Spleen (tissue), 11 donors: ENCODE data around the gene NOBOX. TPM values are rescaled to one million over a fixed set of nuclear protein-coding genes. Genes with fewer than 3 reads are reported as not detected.
"Not testable (repeated sequence)": the region's sequence is repeated elsewhere in the genome, so short reads cannot be mapped to it uniquely, and the experiment has no call there.

Experiments
- DNase-seq: peaks from one replicate; pipeline ENCODE4 v3.0.0-alpha.2; 2020
- H3K27ac ChIP-seq, 8 donors: fragments of 200-600 bp; sonication (generic) in 7 of 8; 1 replicate in 4 of 8; 2 replicates in 4 of 8; pipeline versions ENCODE4 v1.5.0 to v1.8.0; 2016 to 2021; ENCODE audit warnings: inconsistent platforms in 4 of 8, mild to moderate bottlenecking in 4 of 8, moderate library complexity in 1 of 8
- H3K27me3 ChIP-seq, 7 donors: fragments of 200-600 bp; sonication (generic) in 6 of 7; replicated peaks in 1 of 7; 1 replicate in 4 of 7; 2 replicates in 3 of 7; pipeline versions ENCODE4 v1.5.0 to v1.8.0; 2016 to 2021; ENCODE audit warnings: inconsistent platforms in 3 of 7, mild to moderate bottlenecking in 1 of 7
- H3K36me3 ChIP-seq, 6 donors: fragments of 200-600 bp; sonication (generic) in 5 of 6; 1 replicate in 4 of 6; 2 replicates in 2 of 6; pipeline versions ENCODE4 v1.5.0 to v1.8.0; 2016 to 2021; ENCODE audit warnings: inconsistent platforms in 2 of 6
- H3K4me1 ChIP-seq, 6 donors: fragments of 200-600 bp; sonication (generic) in 5 of 6; 1 replicate in 3 of 6; 2 replicates in 3 of 6; pipeline versions ENCODE4 v1.5.0 to v1.8.0; 2016 to 2021; ENCODE audit warnings: inconsistent platforms in 3 of 6
- H3K4me3 ChIP-seq, 8 donors: fragments of 200-600 bp; sonication (generic) in 7 of 8; 1 replicate in 4 of 8; 2 replicates in 4 of 8; pipeline versions ENCODE4 v1.5.0 to v1.8.0; 2016 to 2021; ENCODE audit warnings: inconsistent platforms in 4 of 8, mild to moderate bottlenecking in 4 of 8, moderate library complexity in 2 of 8
- H3K9me3 ChIP-seq, 8 donors: fragments of 200-600 bp; sonication (generic) in 7 of 8; 1 replicate in 4 of 8; 2 replicates in 4 of 8; pipeline versions ENCODE4 v1.5.0 to v1.8.0; 2016 to 2021; ENCODE audit warnings: inconsistent platforms in 4 of 8
- POLR2A ChIP-seq, 3 donors: fragments of 450-650 bp; IDR thresholded peaks; one replicate each; pipeline ENCODE4 v1.5.1; 2017; ENCODE audit warnings: antibody characterized with exemption in 3 of 3, mild to moderate bottlenecking in 1 of 3
- POLR2AphosphoS5 ChIP-seq, 3 donors: sonication (generic); formaldehyde crosslinking; IDR thresholded peaks; one replicate each; pipeline ENCODE4 v1.5.1; 2017; ENCODE audit warnings: antibody characterized with exemption in 3 of 3
- WGBS, 5 donors: extraction: QIAGEN DNeasy Blood & Tissue Kit in 3 of 5; methylation state at CpG; one replicate each; pipeline versions ENCODE4 v1.1.5 to v1.1.7; 2013 to 2018; 5-methylcytosine and 5-hydroxymethylcytosine counted together
- intact Hi-C: fragments of 100-400 bp; cut with DNase I; formaldehyde crosslinking; loops from one replicate; pipeline ENCODE4 v1.15.0; 2023; ENCODE audit warnings: low total_unique reads
- polyA plus RNA-seq, 3 donors: library from polyadenylated mRNA; stranded (reverse); fragments of 200-250 nt; gene quantifications; one replicate each; pipeline ENCODE4 v1.2.1, GENCODE V29; 2013
- total RNA-seq, 7 donors: library from RNA; depleted of rRNA in 3 of 7; stranded (reverse); fragments of >200 nt in 3 of 7; fragmentation: NEBNext Ultra II Directional in 4 of 7; extraction: Animal tissue kit (Norgen Biotek cat#: 25700) in 4 of 7; gene quantifications; one replicate each; pipeline versions ENCODE4 v1.1.0 to v1.2.1, GENCODE V29; 2016 to 2021
- TF ChIP-seq, protein P1 (sequence below), 11 experiments: fragments of 200-600 bp in 7 of 11; fragments of 450-650 bp in 4 of 11; sonication (generic) in 4 of 11; IDR thresholded peaks in 8 of 11; conservative IDR thresholded peaks in 3 of 11; 1 replicate in 7 of 11; 2 replicates in 4 of 11; pipeline versions ENCODE4 v1.4.0 to v1.8.0; 2016 to 2021; ENCODE audit warnings: antibody characterized with exemption in 11 of 11, inconsistent platforms in 4 of 11, mild to moderate bottlenecking in 1 of 11
- donor health status: healthy with polysubstance abuse.
- donor health status: DM: no; HTN: no; CAD: no; lungs with moderate emphysema.
- donor health status: DM: no; HTN: no; CAD: no.
- donor health status: Bipolar disorder and iron deficiency.
- donor health status: healthy.
- donor health status: DM: no; HTN: no; CAD: no.
- donor health status: DM: yes; HTN: yes; CAD: no.

Gene NOBOX
- total and polyA plus RNA-seq, 10 donors = not detected

DNA sequence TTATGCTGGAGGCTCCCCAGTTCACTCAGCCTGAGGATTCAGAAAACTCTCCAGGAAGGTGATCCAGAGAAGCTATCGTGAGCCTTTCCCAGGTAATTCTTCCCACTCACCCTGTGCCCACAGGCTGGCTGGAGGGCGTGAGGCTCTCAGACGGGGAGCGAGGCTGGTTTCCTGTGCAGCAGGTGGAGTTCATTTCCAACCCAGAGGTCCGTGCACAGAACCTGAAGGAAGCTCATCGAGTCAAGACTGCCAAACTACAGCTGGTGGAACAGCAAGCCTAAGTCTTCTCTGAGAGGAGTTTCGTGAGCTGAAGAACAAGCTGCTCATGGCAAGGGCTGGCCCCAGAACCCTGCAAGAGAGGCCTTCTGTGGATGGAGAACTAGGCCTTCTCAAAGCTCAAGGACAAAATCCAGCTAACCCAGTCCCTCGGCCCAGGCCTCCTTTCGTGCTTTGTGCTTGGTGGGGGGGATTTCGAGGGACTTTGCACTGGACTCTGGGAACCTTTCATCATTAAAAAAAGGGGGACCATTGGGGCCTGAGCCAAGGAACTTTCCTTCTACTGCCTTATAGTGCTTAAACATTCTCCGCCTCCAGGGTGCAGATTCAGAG, 23.6 kb downstream of the NOBOX start:
- no peaks in the 10 kb centered on the region for H3K27me3 ChIP-seq
- no peak overlapping the region for H3K4me3 ChIP-seq
- intact Hi-C loops = no loop called here
- H3K4me1 ChIP-seq = no peaks in the 10 kb centered on the region
- no peak for DNase-seq
- H3K36me3 ChIP-seq = peaks cover 0 to 37% (median 20%) of the 10 kb centered on the region in 6 donors
- no peaks in the 10 kb centered on the region for H3K9me3 ChIP-seq
- TF ChIP-seq POLR2AphosphoS5 (IDR thresholded peaks at IDR 0.05) (no peak), POLR2A (IDR thresholded peaks at IDR 0.05) (no peak)
- TF ChIP-seq, protein P1, sequence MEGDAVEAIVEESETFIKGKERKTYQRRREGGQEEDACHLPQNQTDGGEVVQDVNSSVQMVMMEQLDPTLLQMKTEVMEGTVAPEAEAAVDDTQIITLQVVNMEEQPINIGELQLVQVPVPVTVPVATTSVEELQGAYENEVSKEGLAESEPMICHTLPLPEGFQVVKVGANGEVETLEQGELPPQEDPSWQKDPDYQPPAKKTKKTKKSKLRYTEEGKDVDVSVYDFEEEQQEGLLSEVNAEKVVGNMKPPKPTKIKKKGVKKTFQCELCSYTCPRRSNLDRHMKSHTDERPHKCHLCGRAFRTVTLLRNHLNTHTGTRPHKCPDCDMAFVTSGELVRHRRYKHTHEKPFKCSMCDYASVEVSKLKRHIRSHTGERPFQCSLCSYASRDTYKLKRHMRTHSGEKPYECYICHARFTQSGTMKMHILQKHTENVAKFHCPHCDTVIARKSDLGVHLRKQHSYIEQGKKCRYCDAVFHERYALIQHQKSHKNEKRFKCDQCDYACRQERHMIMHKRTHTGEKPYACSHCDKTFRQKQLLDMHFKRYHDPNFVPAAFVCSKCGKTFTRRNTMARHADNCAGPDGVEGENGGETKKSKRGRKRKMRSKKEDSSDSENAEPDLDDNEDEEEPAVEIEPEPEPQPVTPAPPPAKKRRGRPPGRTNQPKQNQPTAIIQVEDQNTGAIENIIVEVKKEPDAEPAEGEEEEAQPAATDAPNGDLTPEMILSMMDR (IDR thresholded peaks at IDR 0.05 in 8 of 11, conservative IDR thresholded peaks at IDR 0.05 in 3 of 11) = no peak
- no peak overlapping the region for H3K27ac ChIP-seq
- 93 to 98% (median 93%) methylated on average over 11 of the region's 11 CpGs for WGBS, 5 donors

DNA sequence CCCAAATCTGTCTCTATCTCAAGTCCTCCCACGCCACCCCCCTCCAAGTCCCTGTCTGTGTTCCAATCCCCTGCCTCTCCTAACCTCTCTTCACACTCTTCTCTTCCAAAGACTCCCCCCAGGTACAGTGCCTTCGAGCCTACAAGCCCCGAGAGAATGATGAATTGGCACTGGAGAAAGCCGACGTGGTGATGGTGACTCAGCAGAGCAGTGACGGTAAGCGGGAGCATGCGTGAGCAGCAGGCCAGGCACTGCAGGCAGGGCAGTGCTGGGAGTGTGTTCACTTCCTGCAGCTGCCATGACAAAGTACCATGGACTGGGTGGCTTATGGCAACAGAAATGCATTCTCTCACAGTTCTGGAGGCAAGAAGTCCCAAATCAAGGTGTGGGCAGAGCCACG, 24.8 kb downstream of the NOBOX start:
- no peak for DNase-seq
- peaks cover 0 to 37% (median 20%) of the 10 kb centered on the region in 6 donors for H3K36me3 ChIP-seq
- H3K4me1 ChIP-seq = no peaks in the 10 kb centered on the region
- no peaks in the 10 kb centered on the region for H3K27me3 ChIP-seq
- intact Hi-C loops = no loop called here
- no peaks in the 10 kb centered on the region for H3K9me3 ChIP-seq
- H3K4me3 ChIP-seq = no peak overlapping the region
- TF ChIP-seq, protein P1 (IDR thresholded peaks at IDR 0.05 in 8 of 11, conservative IDR thresholded peaks at IDR 0.05 in 3 of 11) = no peak
- TF ChIP-seq POLR2A (IDR thresholded peaks at IDR 0.05) = no peak
- no peak for TF ChIP-seq POLR2AphosphoS5 (IDR thresholded peaks at IDR 0.05)
- 86 to 91% (median 89%) methylated on average over 9 of the region's 9 CpGs for WGBS, 5 donors
- H3K27ac ChIP-seq = no peak overlapping the region

DNA sequence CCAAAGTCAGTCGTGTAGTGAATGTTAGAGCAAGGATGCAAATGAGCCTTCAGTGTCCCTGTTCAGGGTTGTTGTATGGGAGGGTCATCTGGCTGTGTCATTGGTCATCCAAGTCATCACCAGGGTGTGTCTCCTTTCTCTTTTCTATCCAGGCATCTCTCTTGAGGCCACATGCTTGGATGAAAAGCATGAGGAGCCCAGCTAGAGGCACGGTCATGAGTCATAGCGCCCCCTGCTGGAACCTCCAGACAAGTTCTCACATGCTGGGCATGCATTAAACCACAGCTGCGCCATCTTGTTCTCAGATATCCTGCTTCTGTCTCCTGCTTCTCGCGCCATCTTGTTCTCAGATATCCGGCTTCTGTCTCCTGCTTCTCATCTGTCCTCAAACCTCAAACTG, 34.3 kb downstream of the NOBOX start:
- H3K36me3 ChIP-seq, H3K4me3 ChIP-seq, intact Hi-C loops, H3K27me3 ChIP-seq, H3K4me1 ChIP-seq, H3K9me3 ChIP-seq, H3K27ac ChIP-seq, DNase-seq: not testable (repeated sequence)
- WGBS, 5 donors = 92 to 98% methylated on average over 4 of the region's 7 CpGs; no CpG with 5 or more reads in 3 of the 5 donors

DNA sequence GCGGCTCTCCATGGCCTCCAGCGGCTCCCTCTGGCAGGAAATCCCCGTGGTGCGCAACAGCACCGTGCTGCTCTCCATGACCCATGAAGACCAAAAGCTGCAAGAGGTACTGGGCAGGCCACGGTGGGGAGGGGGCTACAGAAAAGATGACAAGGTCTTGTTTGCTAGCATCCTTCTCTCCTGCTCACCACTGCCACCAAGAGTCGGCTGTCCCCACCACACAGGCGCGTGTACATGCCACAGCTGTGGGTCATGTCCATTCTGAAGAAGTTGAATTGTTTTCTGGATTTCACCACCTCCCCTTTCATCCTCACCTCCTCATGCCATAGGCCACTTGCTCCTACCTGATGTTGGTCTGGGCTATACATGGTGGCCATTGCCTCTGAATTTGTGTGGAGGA, 36.2 kb downstream of the NOBOX start:
- WGBS, 5 donors = no CpG with 5 or more reads among the region's 9 CpGs
- H3K36me3 ChIP-seq, H3K27me3 ChIP-seq, H3K4me3 ChIP-seq, H3K9me3 ChIP-seq, DNase-seq, intact Hi-C loops, H3K27ac ChIP-seq, H3K4me1 ChIP-seq: not testable (repeated sequence)

- H3K4me1 ChIP-seq, H3K27ac ChIP-seq, intact Hi-C loops, H3K4me3 ChIP-seq, H3K27me3 ChIP-seq, H3K36me3 ChIP-seq, H3K9me3 ChIP-seq, DNase-seq: not testable (repeated sequence)
- WGBS, 5 donors = no CpG with 5 or more reads among the region's 6 CpGs
Measured at GRCh38 chr7:144365523-144365922, 38.0 kb downstream of the NOBOX start.

- H3K4me1 ChIP-seq, intact Hi-C loops, H3K4me3 ChIP-seq, DNase-seq, H3K9me3 ChIP-seq, H3K27me3 ChIP-seq, H3K27ac ChIP-seq, H3K36me3 ChIP-seq: not testable (repeated sequence)
- WGBS, 5 donors = no CpG with 5 or more reads among the region's 3 CpGs
Measured at GRCh38 chr7:144362061-144362460, 41.4 kb downstream of the NOBOX start.

DNA sequence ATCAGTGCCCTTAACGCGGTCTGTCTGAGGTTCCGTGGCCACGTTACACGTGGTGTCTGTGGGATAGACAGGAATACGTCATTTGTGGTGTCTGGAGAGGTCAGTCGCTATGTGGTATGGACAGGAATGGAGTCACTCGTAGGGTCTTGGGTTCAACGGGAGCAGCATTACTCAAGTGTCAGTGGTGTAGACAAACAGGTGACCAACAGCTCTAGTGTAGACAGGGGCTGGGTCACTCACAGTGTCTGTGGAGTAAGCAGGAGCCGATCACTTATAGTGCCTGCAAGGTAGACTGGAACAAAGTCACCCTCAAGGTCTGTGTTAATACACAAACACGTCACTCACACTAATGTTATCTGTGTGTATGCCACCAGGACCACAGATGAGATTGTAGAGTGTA, 46.6 kb downstream of the NOBOX start:
- H3K4me1 ChIP-seq, DNase-seq, H3K27ac ChIP-seq, H3K27me3 ChIP-seq, H3K4me3 ChIP-seq, H3K36me3 ChIP-seq, H3K9me3 ChIP-seq, intact Hi-C loops: not testable (repeated sequence)
- 79 to 100% (median 89%) methylated on average over 1 to 2 of the region's 11 CpGs; no CpG with 5 or more reads in 1 of the 5 donors for WGBS, 5 donors

DNA sequence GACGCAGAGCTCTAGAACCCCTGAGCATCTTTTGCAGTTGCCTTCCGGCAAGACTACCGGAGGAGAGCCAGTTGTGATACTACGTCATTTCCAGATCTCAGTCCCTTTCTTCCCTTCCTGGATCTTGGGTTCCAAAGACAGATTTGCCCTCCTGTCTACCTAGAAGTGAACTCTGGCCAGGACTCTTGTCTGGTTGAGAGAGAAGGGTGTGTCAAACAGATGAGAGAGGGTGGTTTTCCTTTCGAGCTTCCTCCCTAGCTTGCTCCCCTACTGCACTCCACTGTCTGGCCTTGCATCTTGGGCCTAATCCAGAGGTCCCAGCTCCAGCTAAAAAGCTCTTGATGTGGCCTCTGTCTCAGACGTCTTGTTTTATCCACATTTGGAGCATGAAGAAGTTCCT, 47.3 kb downstream of the NOBOX start:
- DNase-seq, H3K4me3 ChIP-seq, H3K36me3 ChIP-seq, H3K27ac ChIP-seq, intact Hi-C loops, H3K9me3 ChIP-seq, H3K27me3 ChIP-seq: not testable (repeated sequence)
- WGBS, 5 donors = no CpG with 5 or more reads among the region's 6 CpGs
- peaks cover 0 to 11% (median 2%) of the 10 kb centered on the region in 6 donors for H3K4me1 ChIP-seq

DNA sequence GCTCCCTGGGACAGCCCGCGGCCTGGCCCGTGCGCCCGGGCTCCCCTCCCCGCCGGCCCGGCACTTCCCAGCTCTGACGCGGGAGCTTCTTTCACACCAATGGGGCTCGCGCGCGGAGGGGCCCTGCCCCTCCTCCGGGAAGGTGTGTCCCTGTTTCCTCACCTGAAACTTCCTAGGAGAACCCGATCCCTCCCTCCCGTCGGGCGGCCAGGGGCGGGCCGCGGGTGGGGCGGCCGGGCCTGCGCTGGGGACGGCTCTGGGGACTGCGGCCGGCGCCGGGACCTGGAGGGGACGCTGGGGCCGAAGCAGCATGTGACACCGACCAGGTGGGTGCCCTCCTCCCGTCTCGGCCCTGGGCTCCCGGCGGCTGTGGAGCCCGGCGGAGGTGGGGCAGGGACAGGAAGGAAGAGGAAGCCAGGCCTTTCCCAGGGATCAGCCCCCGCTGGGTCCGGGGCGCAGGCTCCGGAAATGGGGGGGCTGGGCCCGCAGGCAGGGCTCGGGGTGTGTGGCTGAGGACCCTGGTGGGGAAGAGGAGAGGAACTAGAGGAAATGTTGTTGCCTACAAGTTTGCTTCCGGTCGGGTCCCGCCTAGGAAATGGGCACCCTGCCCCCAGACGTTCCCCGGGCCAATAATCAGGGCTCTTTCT, 48.2 kb downstream of the NOBOX start, which contains the start of gene ARHGEF5:
Gene ARHGEF5, plus strand, starts transcription at position 227 of the 647 bp plus-strand sequence. CDS start 7,268 bp downstream, outside the sequence.
- H3K27me3 ChIP-seq, H3K27ac ChIP-seq, intact Hi-C loops, DNase-seq, H3K9me3 ChIP-seq, H3K36me3 ChIP-seq: not testable (repeated sequence)
- Histone ChIP-seq H3K4me1 (peaks cover 0 to 11% (median 2%) of the 10 kb centered on the region in 6 donors), H3K4me3 (peak within 1 kb of the TSS in 3 of 8 donors; percentile 23 to 58 (median 23))
- no CpG with 5 or more reads among the region's 50 CpGs for WGBS, 5 donors
